Measurements from ENCODE around the gene PPARD.
"Not testable (repeated sequence)": the region's sequence is repeated elsewhere in the genome, so short reads cannot be mapped to it uniquely, and the experiment has no call there.

PPARD gene

DNA sequence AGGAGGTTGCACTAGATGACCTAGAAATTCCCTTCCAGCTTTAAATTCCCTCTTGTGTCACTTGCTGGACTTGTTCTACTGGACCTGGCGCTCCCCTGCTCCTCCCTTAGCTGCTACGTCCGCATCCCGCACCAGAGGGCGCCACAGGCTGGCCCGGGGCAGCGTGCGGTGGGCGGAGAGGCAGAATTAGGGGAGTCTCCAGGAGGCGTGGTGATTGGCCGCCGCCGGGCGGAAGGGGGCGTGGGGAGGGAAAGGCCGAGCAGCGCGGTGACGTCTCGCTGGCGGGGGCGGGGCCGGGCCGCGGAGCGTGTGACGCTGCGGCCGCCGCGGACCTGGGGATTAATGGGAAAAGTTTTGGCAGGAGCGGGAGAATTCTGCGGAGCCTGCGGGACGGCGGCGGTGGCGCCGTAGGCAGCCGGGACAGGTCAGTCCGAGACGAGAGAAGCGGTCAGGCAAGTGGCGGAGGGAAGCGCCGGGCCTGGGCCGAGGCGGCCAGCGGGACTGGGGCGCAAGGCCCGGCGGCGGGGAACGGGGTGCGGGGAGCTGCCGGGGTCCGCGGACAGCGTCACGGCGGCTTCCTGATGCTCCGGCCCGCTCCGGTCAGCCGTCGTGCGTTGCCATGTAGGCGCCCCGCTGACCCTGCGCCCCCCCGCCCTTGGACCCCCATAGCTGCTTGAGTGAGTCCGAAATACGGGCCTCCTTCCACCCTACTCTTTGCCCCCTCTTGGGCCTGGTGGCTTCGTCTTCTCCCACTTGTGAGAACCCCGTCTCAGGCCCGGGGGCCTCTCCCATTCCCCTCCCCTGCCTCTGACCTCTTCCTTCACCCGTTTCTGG lies at the start of gene PPARD:
Gene PPARD, plus strand, starts transcription at position 301 of the 834 bp plus-strand sequence. CDS start 68,530 bp downstream, outside the sequence.
- in situ Hi-C loops (cut with MboI; ENCODE audit: low sequenced_read_pairs), result no loop called here

DNA sequence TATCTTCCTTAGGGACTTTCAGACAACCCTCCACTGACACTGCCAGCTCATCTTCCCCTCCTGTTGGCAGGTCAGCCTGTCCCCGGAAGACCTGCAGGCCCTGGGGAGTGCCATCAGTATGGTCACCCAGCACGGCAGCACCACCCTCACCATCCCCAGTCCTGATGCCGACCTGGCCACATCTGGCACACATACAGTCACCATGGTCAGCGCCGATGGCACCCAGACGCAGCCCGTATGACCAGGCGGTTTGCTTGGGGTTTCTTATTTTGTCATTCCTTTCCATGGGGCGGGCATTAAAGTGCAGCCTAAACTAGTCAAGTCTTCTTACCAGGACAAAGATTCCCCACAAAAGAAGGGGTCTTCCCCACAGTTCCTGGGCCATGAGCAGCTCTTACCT lies 48.7 kb upstream of the PPARD start:
- in situ Hi-C loops (cut with MboI; ENCODE audit: low sequenced_read_pairs), result loop anchor here (10.0 kb wide), 1 partner anchor 441 kb away; the partner anchor contains the start of gene ARMC12

- in situ Hi-C loops (cut with MboI; ENCODE audit: low sequenced_read_pairs), result loop anchor here (10.0 kb wide), 1 partner anchor 440 kb away; the partner anchor contains the start of gene ARMC12
Observed at GRCh38 chr6:35294308-35294945, 47.9 kb upstream of the PPARD start.

DNA sequence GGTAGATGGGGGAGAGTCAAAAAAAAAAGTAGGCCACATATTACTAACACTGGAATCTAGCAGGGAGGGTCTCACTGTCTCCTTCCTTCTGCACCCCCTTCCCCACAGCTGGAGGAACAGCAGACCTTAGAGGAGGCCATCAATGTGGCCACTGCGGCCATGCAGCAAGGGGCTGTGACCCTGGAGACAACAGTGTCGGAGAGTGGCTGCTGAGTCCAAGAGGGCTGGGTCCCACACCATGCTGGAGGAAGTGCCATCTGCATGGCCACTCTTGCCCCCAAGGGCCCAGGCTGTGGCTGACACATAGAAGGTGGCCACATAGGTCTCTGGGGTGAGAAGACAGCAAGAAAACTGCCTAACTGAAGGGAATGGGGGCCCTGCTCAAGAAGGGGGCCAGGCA lies 47.3 kb upstream of the PPARD start:
- in situ Hi-C loops (cut with MboI; ENCODE audit: low sequenced_read_pairs), result loop anchor here (10.0 kb wide), 1 partner anchor 440 kb away; the partner anchor contains the start of gene ARMC12

DNA sequence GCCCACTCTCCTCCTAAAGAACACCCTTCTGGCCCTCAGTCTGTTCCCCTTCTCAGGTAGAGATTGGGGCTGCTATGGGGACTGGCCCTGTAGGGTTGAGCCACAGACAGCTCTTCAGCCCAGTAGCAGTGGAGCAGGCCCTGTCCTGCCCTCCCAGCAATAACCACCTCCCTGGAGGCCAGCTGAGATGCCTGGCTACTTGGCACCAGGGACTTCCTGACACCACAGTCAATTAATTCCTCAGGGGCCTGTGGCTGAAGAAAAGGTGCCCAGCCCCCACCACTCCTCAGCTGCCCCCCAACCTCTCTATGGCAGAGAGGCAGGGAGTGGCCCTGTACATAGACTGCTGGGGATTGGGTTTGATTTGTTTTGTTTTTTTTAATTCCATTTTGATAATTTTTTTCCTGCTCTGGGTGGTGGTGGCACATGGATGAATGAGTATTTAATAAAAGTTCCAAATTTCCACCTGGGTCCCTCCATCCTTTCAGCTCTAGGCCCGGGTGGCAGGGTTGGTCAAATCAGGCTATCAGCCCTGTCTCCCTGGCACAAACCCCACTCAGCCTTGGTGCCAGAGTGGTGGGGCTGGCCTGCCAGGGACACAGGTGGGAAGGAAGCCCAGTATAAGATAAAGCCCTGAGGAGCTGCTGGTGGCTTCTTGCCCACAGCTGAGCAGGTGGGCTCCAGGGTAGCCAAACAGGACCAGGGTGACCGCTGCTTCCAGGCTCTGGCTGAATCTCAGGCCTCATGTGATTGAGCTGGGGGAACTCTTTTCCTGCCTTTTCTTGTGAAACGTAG lies 46.6 kb upstream of the PPARD start:
- in situ Hi-C loops (cut with MboI; ENCODE audit: low sequenced_read_pairs), result loop anchor here (10.0 kb wide), 1 partner anchor 439 kb away; the partner anchor contains the start of gene ARMC12

- in situ Hi-C loops (cut with MboI; ENCODE audit: low sequenced_read_pairs), result loop anchor here (10.0 kb wide), 1 partner anchor 438 kb away; the partner anchor contains the start of gene ARMC12
Observed at GRCh38 chr6:35296931-35297600, 45.3 kb upstream of the PPARD start.

DNA sequence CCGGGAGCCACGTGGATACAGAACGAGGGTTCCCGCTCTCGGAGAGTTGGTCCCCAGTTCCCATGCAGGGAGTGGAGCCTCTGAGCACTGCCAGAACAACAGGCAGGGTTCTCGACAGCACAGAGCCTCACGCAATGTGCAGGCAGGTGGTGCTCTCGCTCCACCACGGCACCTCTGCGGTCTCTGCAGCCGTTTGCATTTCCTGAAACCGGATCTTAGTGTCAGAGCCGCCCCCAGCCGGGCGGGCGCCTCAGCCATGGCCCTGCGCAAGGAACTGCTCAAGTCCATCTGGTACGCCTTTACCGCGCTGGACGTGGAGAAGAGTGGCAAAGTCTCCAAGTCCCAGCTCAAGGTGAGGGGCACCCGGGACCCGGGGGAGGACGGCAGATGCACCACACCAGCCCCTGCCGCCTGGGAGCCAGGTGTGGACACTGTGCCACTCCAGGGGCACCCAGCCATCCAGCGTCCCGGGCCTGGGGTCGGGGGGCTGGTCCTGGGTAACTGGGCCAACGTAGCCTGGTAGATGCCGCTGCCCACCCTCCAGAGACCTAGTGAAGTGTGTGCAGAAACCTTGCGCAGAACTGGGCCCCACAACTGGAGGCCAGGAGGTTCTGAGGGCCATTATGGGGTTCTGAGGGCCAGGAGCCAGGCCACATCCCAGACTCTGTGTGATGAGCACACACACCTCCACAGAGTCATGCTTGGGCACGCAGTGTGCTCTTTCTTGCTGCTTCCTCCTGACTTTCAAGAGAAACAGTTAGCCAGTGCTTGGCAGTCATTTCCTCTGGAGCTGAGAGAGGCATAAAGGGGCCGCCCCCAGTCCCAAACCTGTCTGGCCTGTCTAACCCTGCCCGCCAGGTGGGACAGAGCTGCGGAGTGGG lies 44.5 kb upstream of the PPARD start, which contains the start of gene DEF6:
Gene DEF6, plus strand, starts transcription at position 218 of the 881 bp plus-strand sequence. Its CDS starts 39 bp downstream, at position 257.
- in situ Hi-C loops (cut with MboI; ENCODE audit: low sequenced_read_pairs), result loop anchor here (10.0 kb wide), 1 partner anchor 437 kb away; the partner anchor contains the start of gene ARMC12

GRCh38 chr6:35298625-35299140 lies 43.7 kb upstream of the PPARD start:
- in situ Hi-C loops (cut with MboI; ENCODE audit: low sequenced_read_pairs), result loop anchor here (10.0 kb wide), 1 partner anchor 436 kb away; the partner anchor contains the start of gene ARMC12

GRCh38 chr6:35299674-35300073 lies 42.7 kb upstream of the PPARD start:
- in situ Hi-C loops (cut with MboI; ENCODE audit: low sequenced_read_pairs), result loop anchor here (10.0 kb wide), 1 partner anchor 435 kb away; the partner anchor contains the start of gene ARMC12

- in situ Hi-C loops (cut with MboI; ENCODE audit: low sequenced_read_pairs), result no loop called here
Observed at GRCh38 chr6:35300848-35301247, 41.5 kb upstream of the PPARD start.

GRCh38 chr6:35302604-35303241 lies 39.6 kb upstream of the PPARD start:
- in situ Hi-C loops (cut with MboI; ENCODE audit: low sequenced_read_pairs), result no loop called here

- in situ Hi-C loops (cut with MboI; ENCODE audit: low sequenced_read_pairs), result no loop called here
Observed at GRCh38 chr6:35304299-35304698, 38.1 kb upstream of the PPARD start.

DNA sequence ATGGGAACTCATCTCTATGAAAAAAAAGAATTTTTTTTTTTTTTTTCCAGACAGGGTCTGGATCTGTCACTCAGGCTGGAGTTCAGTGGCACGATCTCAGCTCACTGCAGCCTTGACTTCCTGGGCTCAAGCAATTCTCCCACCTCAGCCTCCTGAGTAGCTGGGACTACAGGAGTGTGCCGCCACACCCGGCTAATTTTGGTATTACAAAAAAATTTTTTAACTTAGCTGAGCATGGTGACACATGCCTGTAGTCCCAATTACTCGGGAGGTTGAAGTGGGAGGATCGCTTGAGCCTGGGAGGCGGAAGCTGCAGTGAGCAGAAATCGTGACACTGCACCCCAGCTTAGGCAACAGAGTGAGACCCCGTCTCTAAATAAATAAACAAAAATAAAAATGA lies 37.2 kb upstream of the PPARD start:
- in situ Hi-C loops (cut with MboI; ENCODE audit: low sequenced_read_pairs), result no loop called here

DNA sequence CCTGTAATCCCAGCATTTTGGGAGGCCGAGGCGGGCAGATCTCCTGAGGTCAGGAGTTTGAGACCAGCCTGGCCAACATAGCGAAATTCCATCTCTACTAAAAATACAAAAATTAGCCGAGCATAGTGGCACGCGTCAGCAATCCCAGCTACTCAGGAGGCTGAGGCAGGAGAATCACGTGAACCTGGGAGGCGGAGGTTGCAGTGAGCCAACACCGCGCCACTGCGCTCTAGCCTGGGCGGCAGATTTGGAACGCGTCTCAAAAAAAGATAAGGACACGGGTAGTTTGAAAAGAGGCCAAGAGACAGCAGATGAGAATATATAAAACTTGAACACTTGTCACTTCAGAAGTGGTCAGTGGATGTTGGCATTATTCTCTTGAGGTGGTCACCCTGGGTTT lies 35.2 kb upstream of the PPARD start:
- in situ Hi-C loops (cut with MboI; ENCODE audit: low sequenced_read_pairs), result not testable (repeated sequence)

DNA sequence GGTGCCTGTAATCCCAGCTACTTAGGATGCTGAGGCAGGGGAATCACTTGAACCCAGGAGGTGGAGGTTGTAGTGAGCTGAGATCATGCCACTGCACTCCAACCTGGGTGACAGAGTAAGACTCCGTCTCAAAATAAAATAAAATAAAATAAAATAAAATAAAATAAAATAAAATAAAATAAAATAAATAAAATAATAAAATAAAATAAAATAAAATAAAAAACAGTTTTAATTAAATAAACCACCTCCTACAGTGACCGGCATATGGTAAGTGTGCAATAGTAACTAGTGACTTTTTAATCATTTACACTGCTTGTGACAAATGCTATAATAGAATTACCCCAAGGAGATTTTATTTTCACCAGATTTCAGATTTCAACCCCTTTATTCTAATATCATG lies 33.8 kb upstream of the PPARD start:
- in situ Hi-C loops (cut with MboI; ENCODE audit: low sequenced_read_pairs), result not testable (repeated sequence)

GRCh38 chr6:35309611-35310264 lies 32.6 kb upstream of the PPARD start:
- in situ Hi-C loops (cut with MboI; ENCODE audit: low sequenced_read_pairs), result no loop called here

DNA sequence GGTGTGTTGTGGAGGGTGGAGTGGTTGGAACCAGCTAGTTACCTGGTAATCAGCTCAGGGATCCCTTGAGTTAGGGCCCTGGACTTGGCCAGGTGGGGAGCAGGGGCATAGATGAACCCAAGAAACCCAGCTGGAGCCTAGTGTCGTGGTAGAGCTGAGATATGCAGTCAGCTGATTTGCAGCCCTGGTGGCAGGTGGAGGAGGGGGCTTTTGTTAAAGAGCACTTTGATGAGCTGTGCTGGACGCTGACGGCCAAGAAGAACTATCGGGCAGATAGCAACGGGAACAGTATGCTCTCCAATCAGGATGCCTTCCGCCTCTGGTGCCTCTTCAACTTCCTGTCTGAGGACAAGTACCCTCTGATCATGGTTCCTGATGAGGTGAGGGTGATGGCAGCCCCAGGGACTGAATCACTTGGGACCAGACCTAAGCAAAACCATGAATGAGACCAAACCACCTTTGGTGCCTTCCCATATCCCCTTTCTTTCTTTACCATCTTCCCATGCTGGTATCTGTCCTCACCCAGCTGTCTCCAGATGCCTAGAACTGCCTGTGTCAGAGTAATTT lies 32.0 kb upstream of the PPARD start:
- in situ Hi-C loops (cut with MboI; ENCODE audit: low sequenced_read_pairs), result no loop called here
